Ishikawa (cell line): Measurements from ENCODE around the gene ZNF579.

Source experiments
- CEBPB ChIP-seq: IDR thresholded peaks from 2 replicates; pipeline ENCODE4 v1.6.1; 2012
- CREB1 ChIP-seq: IDR thresholded peaks from 2 replicates; pipeline ENCODE4 v1.6.1; 2012; ENCODE audit warnings: low read depth
- EGR1 ChIP-seq: IDR thresholded peaks from 2 replicates; pipeline ENCODE4 v1.6.1; 2012
- EP300 ChIP-seq: IDR thresholded peaks from 2 replicates; pipeline ENCODE4 v1.6.1; 2012; ENCODE audit warnings: borderline replicate concordance
- FOXM1 ChIP-seq: IDR thresholded peaks from 2 replicates; pipeline ENCODE4 v1.6.1; 2012; ENCODE audit warnings: low read depth, borderline replicate concordance
- MAX ChIP-seq: IDR thresholded peaks from 2 replicates; pipeline ENCODE4 v1.6.1; 2012
- NFIC ChIP-seq: IDR thresholded peaks from 2 replicates; pipeline ENCODE4 v1.6.1; 2012
- RAD21 ChIP-seq: IDR thresholded peaks from 2 replicates; pipeline ENCODE4 v1.6.1; 2012; ENCODE audit warnings: low read depth
- REST ChIP-seq: IDR thresholded peaks from 2 replicates; pipeline ENCODE4 v1.6.1; 2012; ENCODE audit warnings: low read depth, mild to moderate bottlenecking
- TAF1 ChIP-seq: IDR thresholded peaks from 2 replicates; pipeline ENCODE4 v1.6.1; 2012; ENCODE audit warnings: low read depth, mild to moderate bottlenecking
- TCF12 ChIP-seq: IDR thresholded peaks from 2 replicates; pipeline ENCODE4 v1.6.1; 2012; ENCODE audit warnings: low read depth
- TEAD4 ChIP-seq: IDR thresholded peaks from 2 replicates; pipeline ENCODE4 v1.6.1; 2012
- USF1 ChIP-seq: IDR thresholded peaks from 2 replicates; pipeline ENCODE4 v1.6.1; 2012
- YY1 ChIP-seq: IDR thresholded peaks from 2 replicates; pipeline ENCODE4 v1.6.1; 2012; ENCODE audit warnings: low read depth
- ZBTB7A ChIP-seq: IDR thresholded peaks from 2 replicates; pipeline ENCODE4 v1.6.1; 2012; ENCODE audit warnings: low read depth

The ZNF579 gene

GRCh38 chr19:55598719-55599467, 18.2 kb upstream of the ZNF579 start:
- TF ChIP-seq TEAD4 (no peak), TAF1 (peak; percentile 71; the same call in 1 of the 2 replicates), REST (no peak)

GRCh38 chr19:55598034-55598433, 17.4 kb upstream of the ZNF579 start:
- TF ChIP-seq CEBPB (no peak), EP300 (no peak), REST (no peak), TCF12 (no peak), TAF1 (no peak), TEAD4 (no peak), FOXM1 (no peak), NFIC (no peak), RAD21 (no peak), MAX (no peak)

- TF ChIP-seq CEBPB = no peak
- TF ChIP-seq RAD21 = no peak
- TF ChIP-seq FOXM1 = no peak
- no peak for TF ChIP-seq MAX
- no peak for TF ChIP-seq CREB1
- TF ChIP-seq EP300 = no peak
- no peak for TF ChIP-seq YY1
- no peak for TF ChIP-seq TEAD4
- TF ChIP-seq NFIC = no peak
- TF ChIP-seq REST = no peak
- no peak for TF ChIP-seq TCF12
- no peak for TF ChIP-seq TAF1
- no peak for TF ChIP-seq EGR1
- TF ChIP-seq USF1 = no peak
- TF ChIP-seq ZBTB7A = no peak
Measured at GRCh38 chr19:55597501-55597921, 16.9 kb upstream of the ZNF579 start.

GRCh38 chr19:55596304-55596703, 15.7 kb upstream of the ZNF579 start:
- TF ChIP-seq REST (no peak), ZBTB7A (no peak), EP300 (no peak), TEAD4 (no peak), CEBPB (no peak), MAX (no peak), NFIC (no peak)
